Left kidney (tissue), 2 donors: ENCODE measurements around the gene KRT8. TPM values are rescaled to one million over a fixed set of nuclear protein-coding genes. Genes with fewer than 3 reads are reported as not detected.
"Not testable (repeated sequence)": the region's sequence is repeated elsewhere in the genome, so short reads cannot be mapped to it uniquely, and the experiment has no call there.

Experiments
- DNase-seq: peaks from one replicate; pipeline ENCODE4 v3.0.0-alpha.2; 2013
- polyA plus RNA-seq: library from polyadenylated mRNA; unstranded; fragments of 120-200 nt; gene quantifications from one replicate; pipeline ENCODE4 v1.2.1, GENCODE V29; 2013; ENCODE audit not compliant: insufficient read length

The KRT8 gene
- polyA plus RNA-seq, 1 donor = 223 TPM

GRCh38 chr12:52874573-52875435 is 30.1 kb downstream of the KRT8 start:
- no peak for DNase-seq

GRCh38 chr12:52873832-52874572 is 30.9 kb downstream of the KRT8 start:
- DNase-seq = no peak

DNA sequence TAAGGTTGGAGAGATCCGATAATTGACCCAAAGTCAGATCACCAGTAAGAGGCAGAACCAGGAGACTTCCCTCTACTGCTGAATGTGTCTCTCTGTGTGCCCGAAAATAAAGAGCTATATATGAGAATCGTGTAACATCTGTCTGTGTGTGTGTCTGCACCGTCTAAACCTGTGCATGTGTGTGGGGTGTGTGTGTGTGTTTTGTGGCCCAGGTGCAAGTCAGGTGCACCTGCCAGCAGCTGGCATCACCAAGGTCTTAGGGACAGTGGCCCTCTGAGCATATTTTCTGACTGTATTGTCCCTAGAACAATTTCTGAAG is 31.4 kb downstream of the KRT8 start:
- DNase-seq = no peak

- DNase-seq = no peak
Measured at GRCh38 chr12:52872644-52873389, 32.1 kb downstream of the KRT8 start.

DNA sequence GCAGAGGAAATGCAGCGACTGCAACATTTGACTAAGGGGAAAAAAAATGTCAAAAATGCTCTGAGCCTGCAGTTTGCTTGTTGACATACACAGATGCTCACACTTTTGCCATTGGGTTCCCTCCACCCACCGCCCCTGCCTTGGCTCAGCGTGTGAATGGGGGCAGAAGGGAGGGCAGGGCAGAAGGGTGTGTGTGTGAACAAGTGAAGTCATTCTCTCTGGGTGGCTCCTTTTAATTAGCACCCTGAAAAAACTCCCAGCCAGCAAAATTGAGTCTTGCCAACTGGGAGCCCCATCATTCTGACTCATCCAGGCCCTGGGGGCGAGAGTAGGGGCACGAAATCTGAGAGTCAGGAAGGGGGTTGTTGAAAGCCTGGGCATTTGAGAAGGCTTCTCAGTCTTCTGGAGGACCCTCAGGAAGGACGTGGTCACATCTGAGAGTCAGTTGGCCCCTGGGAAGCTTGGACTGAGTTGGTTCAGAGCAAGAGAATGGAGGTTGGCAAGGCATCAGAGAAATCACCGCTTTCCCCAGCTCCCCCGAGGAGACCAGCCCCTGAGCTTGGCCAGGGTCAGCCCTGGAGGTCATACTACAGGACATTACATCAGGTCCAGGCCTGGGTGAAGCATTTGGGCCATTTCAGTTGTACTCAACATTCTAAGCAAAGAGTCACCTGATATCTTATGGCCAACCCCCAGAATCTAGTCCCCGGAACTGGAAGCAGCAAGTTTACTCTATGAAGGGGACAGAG is 33.4 kb downstream of the KRT8 start:
- no peak for DNase-seq

DNA sequence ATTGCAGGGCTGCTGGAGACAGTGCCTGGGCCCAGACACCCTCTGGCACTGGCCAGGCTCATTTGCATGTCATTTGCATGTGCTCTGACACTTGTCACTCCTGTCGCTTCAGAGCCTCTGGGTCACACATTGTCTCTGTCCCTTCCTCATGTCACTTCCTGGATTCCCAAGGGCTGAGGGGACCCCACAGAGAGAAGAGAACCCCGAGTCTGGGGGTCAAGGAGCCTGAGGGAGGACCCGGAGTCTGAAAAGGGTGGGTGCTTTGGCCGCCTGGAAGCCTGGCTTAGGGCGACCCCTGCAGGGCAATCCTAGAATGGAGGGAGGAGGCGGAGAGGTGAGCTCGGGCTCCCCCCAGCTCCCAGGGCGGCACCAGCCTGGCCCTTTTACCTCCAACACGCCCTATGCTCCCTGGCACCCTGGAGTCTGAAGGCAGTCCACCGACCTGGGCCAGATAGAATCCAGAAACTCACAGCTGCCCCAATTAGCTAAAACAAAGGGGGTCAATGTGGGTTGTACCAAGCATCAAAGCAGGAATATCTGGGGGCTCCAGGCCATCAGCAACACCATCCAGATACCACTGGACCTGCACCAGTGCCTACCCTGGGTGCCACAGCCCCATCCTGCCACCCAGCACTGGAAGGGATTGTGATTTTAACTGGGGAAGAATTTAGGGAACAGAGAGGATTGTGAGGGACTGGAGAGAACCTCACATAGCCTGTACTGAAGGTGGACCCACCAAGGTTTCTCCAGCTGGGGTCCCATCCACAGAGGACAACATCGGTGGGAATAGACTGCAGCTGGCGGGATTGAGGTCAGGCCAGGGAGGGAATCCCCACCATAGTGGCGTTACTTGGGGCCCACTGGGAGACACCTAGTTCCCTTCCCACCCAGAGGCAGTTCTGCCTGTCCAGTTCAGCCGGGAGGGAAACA is 34.2 kb downstream of the KRT8 start:
- DNase-seq = no peak

DNA sequence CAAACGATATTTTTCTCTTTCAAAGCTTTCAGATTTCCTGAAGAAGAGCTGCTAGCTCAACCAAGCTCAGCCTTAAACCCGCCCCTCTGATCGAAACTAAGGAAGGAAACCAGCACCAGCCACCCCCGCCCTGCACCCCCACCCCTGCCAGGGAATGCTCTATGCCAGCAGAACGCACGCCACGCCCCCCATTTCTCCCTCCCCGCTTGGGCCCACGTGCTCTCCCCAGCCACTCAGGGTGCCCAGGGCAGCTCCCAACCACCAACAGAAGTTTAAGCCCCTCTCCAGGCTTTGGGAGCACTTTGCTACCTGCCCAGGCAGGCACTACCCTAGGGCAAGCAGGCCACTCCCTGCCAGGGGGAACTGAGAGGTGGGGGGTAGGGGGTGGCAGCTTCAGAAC is 37.2 kb downstream of the KRT8 start:
- DNase-seq = no peak

DNA sequence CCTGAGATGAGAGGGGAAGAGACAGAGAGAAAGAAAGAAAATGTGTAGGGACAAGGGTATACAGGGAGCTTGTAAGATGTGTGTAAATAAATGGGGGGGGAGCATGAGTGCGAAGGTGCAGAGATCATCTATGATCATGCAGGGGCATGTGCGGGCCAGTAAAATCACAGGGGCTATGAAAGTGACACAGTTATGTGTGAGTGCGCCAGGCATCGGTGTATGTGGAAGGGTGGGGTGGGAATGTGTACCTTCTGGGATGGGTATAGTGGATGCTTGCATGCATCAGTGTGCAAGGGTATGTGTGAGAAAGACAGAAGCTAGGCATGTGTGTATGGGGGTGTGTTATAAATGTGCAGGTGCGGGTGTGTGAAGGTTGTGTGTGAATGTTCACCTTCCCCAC is 37.7 kb downstream of the KRT8 start:
- DNase-seq = no peak

GRCh38 chr12:52865090-52865944 is 39.6 kb downstream of the KRT8 start:
- DNase-seq = peak; percentile 62

GRCh38 chr12:52862023-52862422 is 42.9 kb downstream of the KRT8 start:
- no peak for DNase-seq

- DNase-seq = no peak
Measured at GRCh38 chr12:52861511-52861910, 43.4 kb downstream of the KRT8 start.

GRCh38 chr12:52860102-52860823 is 44.6 kb downstream of the KRT8 start:
- DNase-seq = no peak

- no peak for DNase-seq
Measured at GRCh38 chr12:52857500-52857899, 47.4 kb downstream of the KRT8 start.

GRCh38 chr12:52856787-52857186 is 48.1 kb downstream of the KRT8 start:
- DNase-seq = no peak

DNA sequence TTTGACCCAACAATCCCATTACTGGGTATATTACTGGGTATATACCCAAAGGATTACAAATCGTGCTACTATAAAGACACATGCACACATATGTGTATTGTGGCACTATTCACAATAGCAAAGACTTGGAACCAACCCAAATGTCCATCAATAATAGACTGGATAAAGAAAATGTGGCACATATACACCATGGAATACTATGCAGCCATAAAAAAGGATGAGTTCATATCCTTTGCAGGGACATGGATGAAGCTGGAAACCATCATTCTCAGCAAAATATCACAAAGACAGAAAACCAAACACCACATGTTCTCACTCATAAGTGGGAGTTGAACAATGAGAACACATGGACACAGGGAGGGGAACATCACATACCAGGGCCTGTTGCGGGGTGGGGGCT is 48.8 kb downstream of the KRT8 start:
- DNase-seq = not testable (repeated sequence)

DNA sequence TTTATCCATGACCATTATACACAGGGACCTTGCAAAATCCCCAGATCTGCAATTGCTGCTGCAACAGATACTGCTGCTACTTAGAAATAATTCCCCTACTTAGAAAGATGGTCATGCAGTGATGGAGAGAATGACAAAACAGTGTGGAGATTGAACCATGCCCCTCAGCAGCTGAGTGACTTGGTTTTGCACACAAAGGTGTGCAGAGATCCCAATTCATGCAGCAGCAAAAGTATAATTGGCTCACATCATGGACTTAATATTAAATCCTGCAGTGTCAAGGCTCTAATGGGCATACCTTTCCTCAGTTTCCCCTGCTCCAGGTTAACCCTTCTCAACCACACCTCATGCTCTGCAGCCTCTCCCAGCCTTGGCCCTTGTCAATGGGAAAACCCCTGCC is 53.1 kb downstream of the KRT8 start:
- no peak for DNase-seq

DNA sequence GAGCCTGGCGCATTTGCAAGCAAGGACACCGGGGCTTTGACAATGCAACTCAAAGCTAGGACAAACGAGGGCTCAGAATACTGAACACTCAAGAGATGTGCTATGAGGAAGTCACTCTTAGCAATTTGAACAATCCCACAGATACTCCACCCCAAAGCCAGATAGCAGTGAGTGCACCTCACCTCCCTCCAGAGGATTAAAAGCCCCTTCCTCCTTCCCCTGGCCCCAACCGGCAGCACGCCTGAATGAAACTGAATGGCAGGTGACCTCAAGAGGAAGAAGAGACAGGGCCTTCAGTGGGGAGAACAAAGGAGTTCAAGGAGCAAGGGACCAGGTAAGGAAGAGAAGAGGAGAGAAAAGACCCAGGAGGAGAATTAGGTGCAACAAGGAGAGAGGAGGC is 54.2 kb downstream of the KRT8 start:
- no peak for DNase-seq

DNA sequence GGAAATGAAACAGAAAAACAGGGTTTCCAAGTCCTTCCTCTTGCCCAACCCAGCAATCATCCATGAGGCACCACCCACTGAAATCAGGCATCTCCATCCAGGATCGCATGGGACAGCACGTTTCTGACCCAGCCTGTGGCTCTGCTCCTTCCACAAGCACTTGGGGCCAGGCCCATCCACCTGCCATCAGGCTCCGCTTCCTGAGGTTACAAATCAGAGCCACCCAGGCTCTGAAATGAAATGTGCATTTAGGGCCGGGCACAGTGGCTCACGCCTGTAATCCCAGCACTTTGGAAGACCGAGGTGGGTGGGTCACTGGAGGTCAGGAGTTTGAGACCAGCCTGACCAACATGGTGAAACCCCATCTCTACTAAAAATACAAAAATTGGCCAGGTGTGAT is 55.4 kb downstream of the KRT8 start:
- no peak for DNase-seq

DNA sequence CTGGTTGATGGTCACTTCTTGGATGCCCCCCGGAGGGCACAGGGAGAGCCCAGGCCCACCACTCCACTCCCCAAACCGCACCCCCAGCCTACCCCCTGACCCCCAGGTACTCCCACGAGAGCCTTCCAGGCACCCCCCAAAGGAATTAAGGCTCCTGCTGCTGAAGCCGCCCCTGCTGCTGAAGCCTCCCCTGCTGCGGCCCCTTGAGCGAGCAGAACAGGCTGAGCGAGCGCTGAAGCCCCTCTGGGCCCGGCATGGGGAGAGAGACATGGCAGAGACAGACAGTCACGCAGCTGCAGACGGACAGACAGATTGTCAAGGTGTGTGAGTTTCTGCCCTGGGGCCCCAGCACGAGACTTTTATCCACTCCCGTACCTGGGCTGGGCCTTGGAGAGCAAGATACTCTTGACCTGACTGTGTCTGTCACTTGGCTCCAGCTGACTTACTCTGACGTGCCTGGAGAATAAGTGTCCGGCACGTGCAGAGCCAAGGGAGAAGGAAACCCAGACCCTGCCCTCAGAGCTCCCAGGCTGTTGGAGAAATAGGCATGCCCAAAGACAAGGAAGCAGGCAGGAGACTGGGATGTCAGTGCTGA is 56.1 kb downstream of the KRT8 start, which contains the start of gene KRT78:
Gene KRT78, minus strand, starts transcription at position 334 of the 595 bp plus-strand sequence. Its CDS starts 64 bp downstream, at position 270.
- no peak for DNase-seq
